ENCODE measurements around the gene LUC7L3. TPM values are rescaled to one million over a fixed set of nuclear protein-coding genes. Genes with fewer than 3 reads are reported as not detected.

Gene LUC7L3
- total RNA-seq, 4 donors from 2014 or later: 75.2 to 199 (median 140) TPM

- Histone ChIP-seq H3K4me3 (replicated peaks in 1 of 3) (no peak overlapping the region), H3K36me3 (no peaks in the 10 kb centered on the region), H3K9me3 (no peaks in the 10 kb centered on the region), H3K27me3 (no peaks in the 10 kb centered on the region), H3K27ac (no peak overlapping the region), H3K4me1 (peaks cover 20 to 26% of the 10 kb centered on the region in 2 donors)
- WGBS, 2 donors: 87 to 96% methylated on average over 2 of the region's 2 CpGs
- no peak for TF ChIP-seq POLR2A (IDR thresholded peaks at IDR 0.05)
- no peak for TF ChIP-seq CTCF (IDR thresholded peaks at IDR 0.05)
- DNase-seq: no peak
- intact Hi-C loops (cut with DNase I): no loop called here
Measured at GRCh38 chr17:50710025-50710424, 9.4 kb upstream of the LUC7L3 start.

- intact Hi-C loops (cut with DNase I): no loop called here
- no peak for TF ChIP-seq POLR2A (IDR thresholded peaks at IDR 0.05)
- TF ChIP-seq CTCF (IDR thresholded peaks at IDR 0.05): no peak
- Histone ChIP-seq H3K9me3 (no peaks in the 10 kb centered on the region), H3K4me1 (peaks cover 20 to 26% of the 10 kb centered on the region in 2 donors), H3K4me3 (replicated peaks in 1 of 3) (no peak overlapping the region), H3K27ac (no peak overlapping the region), H3K27me3 (no peaks in the 10 kb centered on the region), H3K36me3 (no peaks in the 10 kb centered on the region)
- no peak for DNase-seq
- 92% methylated on average over 4 of the region's 4 CpGs for WGBS, 2 donors
Measured at GRCh38 chr17:50710650-50711049, 8.8 kb upstream of the LUC7L3 start.

- intact Hi-C loops (cut with DNase I): no loop called here
- Histone ChIP-seq H3K4me3 (replicated peaks in 1 of 3) (no peak overlapping the region), H3K27me3 (no peaks in the 10 kb centered on the region), H3K9me3 (no peaks in the 10 kb centered on the region), H3K27ac (no peak overlapping the region), H3K36me3 (no peaks in the 10 kb centered on the region), H3K4me1 (peaks cover 14 to 15% of the 10 kb centered on the region in 2 donors)
- 89 to 91% methylated on average over 9 of the region's 9 CpGs for WGBS, 2 donors
- no peak for DNase-seq
- TF ChIP-seq POLR2A (IDR thresholded peaks at IDR 0.05) (no peak), CTCF (IDR thresholded peaks at IDR 0.05) (no peak)
Measured at GRCh38 chr17:50712641-50713040, 6.8 kb upstream of the LUC7L3 start.

GRCh38 chr17:50715471-50715870 is 3.9 kb upstream of the LUC7L3 start:
- WGBS, 2 donors: 92 to 94% methylated on average over 3 of the region's 3 CpGs
- Histone ChIP-seq H3K4me1 (peaks cover 0 to 3% of the 10 kb centered on the region in 2 donors), H3K27me3 (no peaks in the 10 kb centered on the region), H3K36me3 (no peaks in the 10 kb centered on the region), H3K27ac (no peak overlapping the region), H3K4me3 (replicated peaks in 1 of 3) (no peak overlapping the region), H3K9me3 (no peaks in the 10 kb centered on the region)
- TF ChIP-seq CTCF (IDR thresholded peaks at IDR 0.05) (no peak), POLR2A (IDR thresholded peaks at IDR 0.05) (no peak)
- no peak for DNase-seq
- intact Hi-C loops (cut with DNase I): no loop called here

- intact Hi-C loops (cut with DNase I): no loop called here
- Histone ChIP-seq H3K4me3 (replicated peaks in 1 of 3) (peak overlapping the region; percentile 56 to 76 (median 61)), H3K36me3 (no peaks in the 10 kb centered on the region), H3K27ac (peak overlapping the region; percentile 96 to 99 (median 96)), H3K27me3 (no peaks in the 10 kb centered on the region), H3K9me3 (no peaks in the 10 kb centered on the region), H3K4me1 (peaks cover 24 to 29% of the 10 kb centered on the region in 2 donors)
- DNase-seq: no peak
- TF ChIP-seq POLR2A (IDR thresholded peaks at IDR 0.05) (peak in 1 of 2 donors; percentile 9), CTCF (IDR thresholded peaks at IDR 0.05) (no peak)
- 0 to 1% methylated on average over 20 to 23 of the region's 25 CpGs for WGBS, 2 donors
Measured at GRCh38 chr17:50719924-50720794, 756 bp downstream of the LUC7L3 start.

Data from thyroid gland (tissue), 4 donors.